DND-41 (cell line): ENCODE measurements around the gene TMEM39A.

Source experiments
- CTCF ChIP-seq: IDR thresholded peaks from 2 replicates; pipeline ENCODE4 v1.5.1; 2012; ENCODE audit warnings: borderline replicate concordance, low read length, moderate library complexity, mild to moderate bottlenecking; ENCODE audit not compliant: poor library complexity, severe bottlenecking; ENCODE audit errors: extremely low read depth
- EZH2 ChIP-seq: IDR thresholded peaks from 3 replicates; pipeline ENCODE4 v1.6.1; 2012; ENCODE audit warnings: borderline replicate concordance, low read depth, mild to moderate bottlenecking, moderate library complexity, low read length, inconsistent platforms; ENCODE audit not compliant: severe bottlenecking

- TF ChIP-seq CTCF (no peak), EZH2 (no peak)
Observed at GRCh38 chr3:119507404-119507803, 44.0 kb upstream of the TMEM39A start.
